ENCODE data around the gene NLRC5.
A peak's percentile ranks its signal among the peaks of the same experiment; 100 is the strongest.
"Not testable (repeated sequence)": the region's sequence is repeated elsewhere in the genome, so short reads cannot be mapped to it uniquely, and the experiment has no call there.

NLRC5 gene

GRCh38 chr16:57106767-57107166, 117.4 kb downstream of the NLRC5 start:
- no peak for DNase-seq

- DNase-seq: no peak
These were observed 118.1 kb downstream of the NLRC5 start for GRCh38 chr16:57107321-57107922.

- no peak for DNase-seq
These were observed 119.1 kb downstream of the NLRC5 start for GRCh38 chr16:57108432-57108831.

GRCh38 chr16:57109259-57110105, 120.1 kb downstream of the NLRC5 start:
- not testable (repeated sequence) for DNase-seq

- DNase-seq: no peak
These were observed 121.6 kb downstream of the NLRC5 start for GRCh38 chr16:57110937-57111336.

- no peak for DNase-seq
These were observed 122.1 kb downstream of the NLRC5 start for GRCh38 chr16:57111420-57111819.

GRCh38 chr16:57112403-57113041, 123.2 kb downstream of the NLRC5 start:
- no peak for DNase-seq

GRCh38 chr16:57113042-57113453, 123.7 kb downstream of the NLRC5 start:
- DNase-seq: no peak

- DNase-seq: no peak
These were observed 124.3 kb downstream of the NLRC5 start for GRCh38 chr16:57113664-57114063.

GRCh38 chr16:57115168-57115513, 125.8 kb downstream of the NLRC5 start:
- no peak for DNase-seq

GRCh38 chr16:57115514-57116182, 126.3 kb downstream of the NLRC5 start:
- no peak for DNase-seq

GRCh38 chr16:57118461-57119084, 129.2 kb downstream of the NLRC5 start:
- DNase-seq: no peak

- DNase-seq: no peak
These were observed 134.0 kb downstream of the NLRC5 start for GRCh38 chr16:57123216-57123973.

- DNase-seq: no peak
These were observed 134.8 kb downstream of the NLRC5 start for GRCh38 chr16:57123974-57124674.

- DNase-seq: no peak
These were observed 136.0 kb downstream of the NLRC5 start for GRCh38 chr16:57125376-57125775.

- no peak for DNase-seq
These were observed 136.6 kb downstream of the NLRC5 start for GRCh38 chr16:57125969-57126368.

- no peak for DNase-seq
These were observed 137.1 kb downstream of the NLRC5 start for GRCh38 chr16:57126411-57126810.

- DNase-seq: no peak
These were observed 137.8 kb downstream of the NLRC5 start for GRCh38 chr16:57127037-57127763.

GRCh38 chr16:57127836-57128235, 138.5 kb downstream of the NLRC5 start:
- DNase-seq: no peak

- DNase-seq: peak; percentile 21
These were observed 139.5 kb downstream of the NLRC5 start for GRCh38 chr16:57128771-57129389.

Measured in activated gamma-delta T cell (primary cell).